ENCODE results near the gene PTPN23. TPM values are rescaled to one million over a fixed set of nuclear protein-coding genes. Genes with fewer than 3 reads are reported as not detected.

The PTPN23 gene
- total and polyA plus RNA-seq, 2 of the 13 experiments (the other 11 are each of a cell fraction or from before 2014, with no cell fraction given): 2.3 to 3.7 TPM

DNA sequence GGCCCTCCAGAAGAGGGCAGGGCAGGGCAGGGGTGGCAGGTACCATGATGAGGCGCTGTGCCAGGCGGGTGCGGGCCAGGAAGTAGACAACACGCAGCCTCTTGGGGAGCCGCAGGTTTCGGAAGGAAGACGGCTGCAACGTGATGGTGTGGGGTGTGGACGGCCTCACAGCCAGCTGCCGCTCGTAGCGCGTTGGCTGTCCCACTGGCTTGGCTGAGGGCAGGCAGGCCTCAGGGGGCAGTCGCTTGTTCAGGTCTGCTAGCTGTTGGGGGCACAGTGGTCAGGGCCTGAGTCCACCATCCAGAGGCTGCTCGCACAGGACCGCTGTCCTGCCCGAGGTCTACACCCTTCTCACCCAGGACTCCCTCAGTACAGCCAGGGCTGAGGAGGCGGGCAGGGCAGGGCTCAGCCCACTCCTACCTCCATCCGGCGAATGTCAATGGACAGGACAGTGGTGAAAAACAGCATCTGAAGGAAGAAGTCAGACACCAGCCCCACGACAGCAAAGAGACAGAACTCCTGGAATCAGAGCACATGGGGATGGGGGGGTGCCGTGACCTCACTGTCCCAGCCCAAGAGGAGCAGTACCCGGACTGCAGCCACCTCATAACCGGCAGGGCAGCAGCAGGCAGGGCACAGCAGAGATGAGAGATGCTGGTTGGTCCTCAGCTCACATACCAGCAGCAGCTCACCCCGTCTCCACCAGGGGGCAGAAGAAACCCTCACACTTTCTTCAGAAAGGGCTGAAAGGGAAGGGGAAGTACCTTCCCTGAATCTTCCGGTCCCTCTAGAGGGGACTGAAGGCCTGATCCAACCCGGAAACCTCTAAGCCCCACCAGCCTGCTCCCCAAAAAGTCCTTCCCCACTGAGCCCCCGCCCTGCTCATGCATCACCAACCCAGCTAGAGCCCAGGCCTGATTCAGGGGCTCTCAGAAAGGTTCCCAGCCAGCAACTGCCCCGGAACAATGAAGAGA is 40.0 kb downstream of the PTPN23 start (continued):
- TF ChIP-seq GLMP (CRISPR knock-in tag; IDR thresholded peaks at IDR 0.05; ENCODE audit: borderline replicate concordance) (no peak), TRIM24 (CRISPR knock-in tag; IDR thresholded peaks at IDR 0.05) (no peak), ELF3 (CRISPR knock-in tag; IDR thresholded peaks at IDR 0.05) (peak; percentile 74; the same call in 1 of the 2 replicates), ZNF773 (CRISPR knock-in tag; IDR thresholded peaks at IDR 0.05; ENCODE audit: borderline replicate concordance) (no peak), ZNF816 (CRISPR knock-in tag; IDR thresholded peaks at IDR 0.05; ENCODE audit: borderline replicate concordance) (no peak), ZZZ3 (CRISPR knock-in tag; IDR thresholded peaks at IDR 0.05; ENCODE audit: borderline replicate concordance) (no peak), PBX2 (CRISPR knock-in tag; IDR thresholded peaks at IDR 0.05) (no peak), ETV5 (CRISPR knock-in tag; IDR thresholded peaks at IDR 0.05; ENCODE audit: borderline replicate concordance) (peak; percentile 50; the same call in 1 of the 2 replicates), ZNF441 (CRISPR knock-in tag; IDR thresholded peaks at IDR 0.05; ENCODE audit: borderline replicate concordance) (no peak), ZBTB2 (CRISPR knock-in tag; IDR thresholded peaks at IDR 0.05; ENCODE audit: low read depth) (no peak), POLR2AphosphoS5 (IDR thresholded peaks at IDR 0.05; ENCODE audit: low read depth, low read length) (no peak), TBP (CRISPR knock-in tag; IDR thresholded peaks at IDR 0.05) (no peak), ZNF547 (CRISPR knock-in tag; IDR thresholded peaks at IDR 0.05) (no peak), IRF1 (CRISPR knock-in tag; IDR thresholded peaks at IDR 0.05; ENCODE audit: low read depth) (no peak), MIXL1 (CRISPR knock-in tag; IDR thresholded peaks at IDR 0.05) (no peak), TEAD2 (CRISPR knock-in tag; IDR thresholded peaks at IDR 0.05) (no peak)
- TF ChIP-seq, protein P1, sequence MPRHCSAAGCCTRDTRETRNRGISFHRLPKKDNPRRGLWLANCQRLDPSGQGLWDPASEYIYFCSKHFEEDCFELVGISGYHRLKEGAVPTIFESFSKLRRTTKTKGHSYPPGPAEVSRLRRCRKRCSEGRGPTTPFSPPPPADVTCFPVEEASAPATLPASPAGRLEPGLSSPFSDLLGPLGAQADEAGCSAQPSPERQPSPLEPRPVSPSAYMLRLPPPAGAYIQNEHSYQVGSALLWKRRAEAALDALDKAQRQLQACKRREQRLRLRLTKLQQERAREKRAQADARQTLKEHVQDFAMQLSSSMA (CRISPR knock-in tag; IDR thresholded peaks at IDR 0.05): no peak
- TF ChIP-seq, protein P2, sequence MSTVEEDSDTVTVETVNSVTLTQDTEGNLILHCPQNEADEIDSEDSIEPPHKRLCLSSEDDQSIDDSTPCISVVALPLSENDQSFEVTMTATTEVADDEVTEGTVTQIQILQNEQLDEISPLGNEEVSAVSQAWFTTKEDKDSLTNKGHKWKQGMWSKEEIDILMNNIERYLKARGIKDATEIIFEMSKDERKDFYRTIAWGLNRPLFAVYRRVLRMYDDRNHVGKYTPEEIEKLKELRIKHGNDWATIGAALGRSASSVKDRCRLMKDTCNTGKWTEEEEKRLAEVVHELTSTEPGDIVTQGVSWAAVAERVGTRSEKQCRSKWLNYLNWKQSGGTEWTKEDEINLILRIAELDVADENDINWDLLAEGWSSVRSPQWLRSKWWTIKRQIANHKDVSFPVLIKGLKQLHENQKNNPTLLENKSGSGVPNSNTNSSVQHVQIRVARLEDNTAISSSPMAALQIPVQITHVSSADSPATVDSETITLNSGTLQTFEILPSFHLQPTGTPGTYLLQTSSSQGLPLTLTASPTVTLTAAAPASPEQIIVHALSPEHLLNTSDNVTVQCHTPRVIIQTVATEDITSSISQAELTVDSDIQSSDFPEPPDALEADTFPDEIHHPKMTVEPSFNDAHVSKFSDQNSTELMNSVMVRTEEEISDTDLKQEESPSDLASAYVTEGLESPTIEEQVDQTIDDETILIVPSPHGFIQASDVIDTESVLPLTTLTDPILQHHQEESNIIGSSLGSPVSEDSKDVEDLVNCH (CRISPR knock-in tag; IDR thresholded peaks at IDR 0.05): no peak
- TF ChIP-seq, protein P3, sequence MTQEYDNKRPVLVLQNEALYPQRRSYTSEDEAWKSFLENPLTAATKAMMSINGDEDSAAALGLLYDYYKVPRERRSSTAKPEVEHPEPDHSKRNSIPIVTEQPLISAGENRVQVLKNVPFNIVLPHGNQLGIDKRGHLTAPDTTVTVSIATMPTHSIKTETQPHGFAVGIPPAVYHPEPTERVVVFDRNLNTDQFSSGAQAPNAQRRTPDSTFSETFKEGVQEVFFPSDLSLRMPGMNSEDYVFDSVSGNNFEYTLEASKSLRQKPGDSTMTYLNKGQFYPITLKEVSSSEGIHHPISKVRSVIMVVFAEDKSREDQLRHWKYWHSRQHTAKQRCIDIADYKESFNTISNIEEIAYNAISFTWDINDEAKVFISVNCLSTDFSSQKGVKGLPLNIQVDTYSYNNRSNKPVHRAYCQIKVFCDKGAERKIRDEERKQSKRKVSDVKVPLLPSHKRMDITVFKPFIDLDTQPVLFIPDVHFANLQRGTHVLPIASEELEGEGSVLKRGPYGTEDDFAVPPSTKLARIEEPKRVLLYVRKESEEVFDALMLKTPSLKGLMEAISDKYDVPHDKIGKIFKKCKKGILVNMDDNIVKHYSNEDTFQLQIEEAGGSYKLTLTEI (CRISPR knock-in tag; conservative IDR thresholded peaks at IDR 0.05): no peak

All from HepG2 (cell line).